H9 (cell line): Measurements from ENCODE around the gene DENND4A. TPM values are rescaled to one million over a fixed set of nuclear protein-coding genes. Genes with fewer than 3 reads are reported as not detected.

Source experiments
- DNase-seq: peaks from one replicate; pipeline ENCODE4 v3.0.0-alpha.2; 2017
- H2AFZ ChIP-seq: one replicate; pipeline ENCODE4 v1.6.1; 2013; ENCODE audit warnings: mild to moderate bottlenecking, low read length, control low read depth, moderate library complexity
- H2AK5ac ChIP-seq: 2 replicates; pipeline ENCODE4 v1.6.1; 2013; ENCODE audit warnings: low read length, control low read depth, mixed read lengths; ENCODE audit not compliant: insufficient read length
- H2BK120ac ChIP-seq: one replicate; pipeline ENCODE4 v1.6.1; 2013; ENCODE audit warnings: low read depth, mild to moderate bottlenecking, low read length, control low read depth, inconsistent platforms; ENCODE audit not compliant: poor library complexity, severe bottlenecking
- H2BK12ac ChIP-seq: 2 replicates; pipeline ENCODE4 v1.6.1; 2013; ENCODE audit warnings: low read length, control low read depth, mixed read lengths, low read depth; ENCODE audit not compliant: insufficient read length
- H2BK15ac ChIP-seq: 2 replicates; pipeline ENCODE4 v1.6.1; 2013; ENCODE audit warnings: low read depth, low read length, control low read depth
- H2BK20ac ChIP-seq: one replicate; pipeline ENCODE4 v1.6.1; 2013; ENCODE audit warnings: low read depth, mild to moderate bottlenecking, low read length, control low read depth, inconsistent platforms; ENCODE audit not compliant: poor library complexity, severe bottlenecking
- H2BK5ac ChIP-seq: 2 replicates; pipeline ENCODE4 v1.6.1; 2013; ENCODE audit warnings: low read length, control low read depth, mixed read lengths; ENCODE audit not compliant: insufficient read length
- H3K14ac ChIP-seq: 2 replicates; pipeline ENCODE4 v1.6.1; 2013; ENCODE audit warnings: low read length, control low read depth; ENCODE audit not compliant: insufficient read depth
- H3K18ac ChIP-seq: 2 replicates; pipeline ENCODE4 v1.6.1; 2013; ENCODE audit warnings: low read depth, mild to moderate bottlenecking, mixed read lengths, low read length, control low read depth; ENCODE audit not compliant: insufficient read length
- H3K23ac ChIP-seq: 2 replicates; pipeline ENCODE4 v1.6.1; 2013; ENCODE audit warnings: low read length, control low read depth, mixed read lengths, low read depth; ENCODE audit not compliant: insufficient read length
- H3K23me2 ChIP-seq: 2 replicates; pipeline ENCODE4 v1.6.1; 2013; ENCODE audit warnings: low read depth, mild to moderate bottlenecking, mixed read lengths, low read length, control low read depth; ENCODE audit not compliant: insufficient read length, poor library complexity, severe bottlenecking
- H3K27ac ChIP-seq: 2 replicates; pipeline ENCODE4 v1.5.1; 2013; ENCODE audit warnings: low read length, control low read depth, mixed read lengths, low read depth; ENCODE audit not compliant: insufficient read length
- H3K27me3 ChIP-seq: 2 replicates; pipeline ENCODE4 v1.6.1; 2013; ENCODE audit warnings: low read length, control low read depth, inconsistent platforms; ENCODE audit not compliant: insufficient read depth
- H3K4ac ChIP-seq: 2 replicates; pipeline ENCODE4 v1.6.1; 2013; ENCODE audit warnings: low read depth, mild to moderate bottlenecking, control low read depth, inconsistent platforms, low read length, moderate library complexity
- H3K4me1 ChIP-seq: 2 replicates; pipeline ENCODE4 v1.6.1; 2013; ENCODE audit warnings: low read length, control low read depth, inconsistent platforms; ENCODE audit not compliant: insufficient read depth
- H3K4me2 ChIP-seq: 2 replicates; pipeline ENCODE4 v1.6.1; 2013; ENCODE audit warnings: low read length, control low read depth, mixed read lengths; ENCODE audit not compliant: insufficient read length, insufficient read depth
- H3K56ac ChIP-seq: 2 replicates; pipeline ENCODE4 v1.6.1; 2013; ENCODE audit warnings: low read depth, mild to moderate bottlenecking, mixed read lengths, low read length, control low read depth; ENCODE audit not compliant: insufficient read length
- H3K79me1 ChIP-seq: 2 replicates; pipeline ENCODE4 v1.6.1; 2013; ENCODE audit warnings: low read depth, mild to moderate bottlenecking, moderate library complexity, low read length, control low read depth, inconsistent platforms; ENCODE audit not compliant: insufficient read depth, poor library complexity, severe bottlenecking
- H3K79me2 ChIP-seq: 2 replicates; pipeline ENCODE4 v1.6.1; 2013; ENCODE audit warnings: low read length, control low read depth, inconsistent platforms; ENCODE audit not compliant: insufficient read depth
- H3K9ac ChIP-seq: 2 replicates; pipeline ENCODE4 v1.6.1; 2013; ENCODE audit warnings: low read length, control low read depth, mixed read lengths; ENCODE audit not compliant: insufficient read length; ENCODE audit errors: extremely low read depth
- H3K9me3 ChIP-seq: one replicate; pipeline ENCODE4 v1.6.1; 2013; ENCODE audit warnings: low read depth, low read length, inconsistent platforms; ENCODE audit not compliant: control insufficient read depth
- H3T11ph ChIP-seq: one replicate; pipeline ENCODE4 v1.6.1; 2013; ENCODE audit warnings: mild to moderate bottlenecking, low read length, control low read depth, inconsistent platforms
- H4K20me1 ChIP-seq: one replicate; pipeline ENCODE4 v1.6.1; 2013; ENCODE audit not compliant: control insufficient read depth, insufficient read length, insufficient read depth
- H4K5ac ChIP-seq: 2 replicates; pipeline ENCODE4 v1.6.1; 2013; ENCODE audit warnings: low read depth, mild to moderate bottlenecking, mixed read lengths, low read length, control low read depth; ENCODE audit not compliant: insufficient read length
- H4K8ac ChIP-seq: replicated peaks from 2 replicates; pipeline ENCODE4 v1.6.1; 2013; ENCODE audit warnings: low read length, control low read depth, mixed read lengths, low read depth; ENCODE audit not compliant: insufficient read length
- H4K91ac ChIP-seq: 2 replicates; pipeline ENCODE4 v1.6.1; 2013; ENCODE audit warnings: low read depth, mild to moderate bottlenecking, moderate library complexity, mixed read lengths, low read length, control low read depth; ENCODE audit not compliant: insufficient read length
- H3K27ac Mint-ChIP-seq, 3 experiments: 2 replicates in 2 of 3; 3 replicates in 1 of 3; pipeline ENCODE4 v1.8.0; 2020 to 2021; ENCODE audit warnings: mixed read lengths in 3 of 3, mild to moderate bottlenecking in 1 of 3, moderate library complexity in 1 of 3
- H3K27me3 Mint-ChIP-seq: 2 replicates; pipeline ENCODE4 v1.8.0; 2021; ENCODE audit warnings: low read depth, mild to moderate bottlenecking, moderate library complexity, mixed read lengths
- H3K36me3 Mint-ChIP-seq, 3 experiments: 2 replicates in 2 of 3; 3 replicates in 1 of 3; pipeline ENCODE4 v1.8.0; 2020 to 2021; ENCODE audit warnings: low read depth in 3 of 3, mixed read lengths in 3 of 3; ENCODE audit not compliant: insufficient read depth in 1 of 3
- H3K4me1 Mint-ChIP-seq, 2 experiments: 2 replicates each; pipeline ENCODE4 v1.8.0; 2020; ENCODE audit warnings: mixed read lengths in 2 of 2
- H3K4me3 Mint-ChIP-seq, 2 experiments: 2 replicates in 1 of 2; 3 replicates in 1 of 2; pipeline ENCODE4 v1.8.0; 2020 to 2021; ENCODE audit warnings: mild to moderate bottlenecking in 2 of 2, mixed read lengths in 2 of 2, moderate library complexity in 1 of 2
- H3K9me3 Mint-ChIP-seq, 2 experiments: 2 replicates in 1 of 2; 3 replicates in 1 of 2; pipeline ENCODE4 v1.8.0; 2020; ENCODE audit warnings: mild to moderate bottlenecking in 2 of 2, mixed read lengths in 2 of 2, moderate library complexity in 1 of 2
- CTCF ChIP-seq: fragments of 200-600 bp; sonication (generic); conservative IDR thresholded peaks from 3 replicates; pipeline ENCODE4 v1.8.0; 2021; ENCODE audit warnings: antibody characterized with exemption, mild to moderate bottlenecking
- WGBS: extraction: QIAGEN DNeasy Blood & Tissue Kit; methylation state at CpG from one replicate; pipeline ENCODE4 v1.1.7; 2013; ENCODE audit warnings: missing lambda C conversion rate, low lambda C conversion rate, mixed read lengths; ENCODE audit not compliant: insufficient read length; ENCODE audit errors: extremely low coverage; 5-methylcytosine and 5-hydroxymethylcytosine counted together
- total RNA-seq: library from RNA; stranded (reverse); gene quantifications from 2 replicates; pipeline ENCODE4 v1.2.1, GENCODE V29; 2021

Gene DENND4A
- total RNA-seq, 1 experiment from 2014 or later, result 4.7 TPM

DNA sequence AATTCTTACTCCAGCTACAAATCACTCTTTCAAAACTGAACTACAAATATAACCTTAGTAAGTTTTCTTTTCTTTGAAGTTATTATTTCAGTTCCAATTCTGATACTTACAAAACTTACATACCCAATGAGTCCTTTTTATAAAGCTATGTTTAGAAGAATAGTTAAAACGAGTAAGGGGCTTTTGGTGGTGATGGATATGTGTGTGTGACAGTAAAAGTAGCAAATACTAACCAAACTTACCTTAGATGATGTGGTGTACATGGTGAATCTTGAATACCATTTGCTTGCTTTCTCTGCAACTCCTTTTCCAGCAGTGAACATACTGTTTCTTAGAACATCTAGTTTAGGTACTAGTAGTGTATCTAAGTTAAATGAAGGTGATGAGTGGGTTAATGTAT is 101.9 kb downstream of the DENND4A start:
- no peak overlapping the region for H3K27ac Mint-ChIP-seq

More for the DNA sequence above, 101.9 kb downstream of the DENND4A start:
- Histone ChIP-seq H2BK15ac (no peak overlapping the region), H2BK120ac (no peak overlapping the region), H3T11ph (no peak overlapping the region), H3K4ac (no peak overlapping the region), H3K18ac (no peak overlapping the region), H4K20me1 (no peaks in the 10 kb centered on the region), H3K4me1 (no peaks in the 10 kb centered on the region), H3K23ac (no peak overlapping the region), H3K27me3 (no peaks in the 10 kb centered on the region), H2AK5ac (no peak overlapping the region), H4K91ac (no peak overlapping the region), H2AFZ (no peak overlapping the region), H2BK12ac (no peak overlapping the region), H3K27ac (no peak overlapping the region), H2BK20ac (no peak overlapping the region), H4K5ac (no peak overlapping the region), H3K56ac (no peak overlapping the region), H3K79me1 (no peaks in the 10 kb centered on the region), H4K8ac (no peak overlapping the region), H3K9ac (no peak overlapping the region), H3K14ac (no peak overlapping the region), H3K23me2 (no peaks in the 10 kb centered on the region), H3K79me2 (no peaks in the 10 kb centered on the region), H3K4me2 (no peak overlapping the region), H2BK5ac (no peak overlapping the region), H3K9me3 (no peaks in the 10 kb centered on the region)
- Mint-ChIP-seq H3K36me3 (no peaks in the 10 kb centered on the region), H3K4me3 (no peak overlapping the region), H3K27me3 (no peaks in the 10 kb centered on the region), H3K4me1 (no peaks in the 10 kb centered on the region), H3K9me3 (no peaks in the 10 kb centered on the region)
- TF ChIP-seq CTCF, result no peak
- DNase-seq, result no peak
- no CpG with 5 or more reads among the region's 1 CpG for WGBS
